Measurements from ENCODE around the gene EZR. TPM values are rescaled to one million over a fixed set of nuclear protein-coding genes. Genes with fewer than 3 reads are reported as not detected.

The EZR gene
- total RNA-seq, 1 experiment from 2014 or later, result 375 TPM

GRCh38 chr6:158868122-158868480, 48.9 kb upstream of the EZR start:
- peaks cover 4% of the 10 kb centered on the region for H3K23me2 ChIP-seq (ENCODE audit: insufficient read length, low read depth, low read length, poor library complexity, severe bottlenecking)
- peaks cover 0 to 7% (median 6%) of the 10 kb centered on the region in 3 experiments; a peak in 5 of 7 replicates for H3K36me3 Mint-ChIP-seq (ENCODE audit: insufficient read depth in 1 of 3, low read depth in 3 of 3)
- H3K9ac ChIP-seq (ENCODE audit: extremely low read depth, insufficient read length, low read length), result no peak overlapping the region
- H4K20me1 ChIP-seq (ENCODE audit: control insufficient read depth, insufficient read depth, insufficient read length), result peaks cover 2% of the 10 kb centered on the region
- no peak overlapping the region for H3K4me2 ChIP-seq (ENCODE audit: insufficient read depth, insufficient read length, low read length)
- H3K4me3 Mint-ChIP-seq, result no peak overlapping the region
- no peak for DNase-seq
- H3K27me3 ChIP-seq (ENCODE audit: insufficient read depth, low read length), result no peaks in the 10 kb centered on the region
- peaks cover 38 to 41% of the 10 kb centered on the region in 2 experiments for H3K4me1 Mint-ChIP-seq
- no peak overlapping the region for H3K27ac ChIP-seq (ENCODE audit: insufficient read length, low read depth, low read length)
- H3K14ac ChIP-seq (ENCODE audit: insufficient read depth, low read length), result no peak overlapping the region
- no peak overlapping the region for H4K91ac ChIP-seq (ENCODE audit: insufficient read length, low read depth, low read length)
- WGBS (ENCODE audit: extremely low coverage, insufficient read length, low lambda C conversion rate), result no CpG with 5 or more reads among the region's 6 CpGs
- H2AFZ ChIP-seq (ENCODE audit: low read length), result no peak overlapping the region
- H2BK5ac ChIP-seq (ENCODE audit: insufficient read length, low read length), result no peak overlapping the region
- peaks cover 4 to 12% of the 10 kb centered on the region in 2 experiments for H3K9me3 Mint-ChIP-seq
- H3K27ac Mint-ChIP-seq, result peak overlapping the region in 2 of 3 experiments; percentile 61 to 85; a peak in 4 of 7 replicates
- no peak overlapping the region for H2BK120ac ChIP-seq (ENCODE audit: low read depth, low read length, poor library complexity, severe bottlenecking)
- H3K56ac ChIP-seq (ENCODE audit: insufficient read length, low read depth, low read length), result no peak overlapping the region
- no peak overlapping the region for H3K23ac ChIP-seq (ENCODE audit: insufficient read length, low read depth, low read length)
- no peak overlapping the region for H4K8ac ChIP-seq (replicated peaks; ENCODE audit: insufficient read length, low read depth, low read length)
- peaks cover 14% of the 10 kb centered on the region; the same call in 1 of the 2 replicates for H3K4me1 ChIP-seq (ENCODE audit: insufficient read depth, low read length)
- TF ChIP-seq, protein P1, sequence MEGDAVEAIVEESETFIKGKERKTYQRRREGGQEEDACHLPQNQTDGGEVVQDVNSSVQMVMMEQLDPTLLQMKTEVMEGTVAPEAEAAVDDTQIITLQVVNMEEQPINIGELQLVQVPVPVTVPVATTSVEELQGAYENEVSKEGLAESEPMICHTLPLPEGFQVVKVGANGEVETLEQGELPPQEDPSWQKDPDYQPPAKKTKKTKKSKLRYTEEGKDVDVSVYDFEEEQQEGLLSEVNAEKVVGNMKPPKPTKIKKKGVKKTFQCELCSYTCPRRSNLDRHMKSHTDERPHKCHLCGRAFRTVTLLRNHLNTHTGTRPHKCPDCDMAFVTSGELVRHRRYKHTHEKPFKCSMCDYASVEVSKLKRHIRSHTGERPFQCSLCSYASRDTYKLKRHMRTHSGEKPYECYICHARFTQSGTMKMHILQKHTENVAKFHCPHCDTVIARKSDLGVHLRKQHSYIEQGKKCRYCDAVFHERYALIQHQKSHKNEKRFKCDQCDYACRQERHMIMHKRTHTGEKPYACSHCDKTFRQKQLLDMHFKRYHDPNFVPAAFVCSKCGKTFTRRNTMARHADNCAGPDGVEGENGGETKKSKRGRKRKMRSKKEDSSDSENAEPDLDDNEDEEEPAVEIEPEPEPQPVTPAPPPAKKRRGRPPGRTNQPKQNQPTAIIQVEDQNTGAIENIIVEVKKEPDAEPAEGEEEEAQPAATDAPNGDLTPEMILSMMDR (conservative IDR thresholded peaks at IDR 0.05), result no peak
- H2AK5ac ChIP-seq (ENCODE audit: insufficient read length, low read length), result no peak overlapping the region
- H3K4ac ChIP-seq (ENCODE audit: low read depth, low read length), result no peak overlapping the region
- H2BK20ac ChIP-seq (ENCODE audit: low read depth, low read length, poor library complexity, severe bottlenecking), result no peak overlapping the region
- H4K5ac ChIP-seq (ENCODE audit: insufficient read length, low read depth, low read length), result no peak overlapping the region
- no peak overlapping the region for H2BK12ac ChIP-seq (ENCODE audit: insufficient read length, low read depth, low read length)
- H3K27me3 Mint-ChIP-seq (ENCODE audit: low read depth), result no peaks in the 10 kb centered on the region; the same call in 1 of the 2 replicates
- H3T11ph ChIP-seq (ENCODE audit: low read length), result no peak overlapping the region
- no peaks in the 10 kb centered on the region for H3K9me3 ChIP-seq (ENCODE audit: control insufficient read depth, low read depth, low read length)
- H3K79me1 ChIP-seq (ENCODE audit: insufficient read depth, low read depth, low read length, poor library complexity, severe bottlenecking), result no peaks in the 10 kb centered on the region
- H3K79me2 ChIP-seq (ENCODE audit: insufficient read depth, low read length), result no peaks in the 10 kb centered on the region
- H2BK15ac ChIP-seq (ENCODE audit: low read depth, low read length), result no peak overlapping the region
- no peak overlapping the region for H3K18ac ChIP-seq (ENCODE audit: insufficient read length, low read depth, low read length)
